Vagina (tissue), 2 donors: Measurements from ENCODE around the gene CLDN34.

Experiments
- POLR2A ChIP-seq, 2 donors: fragments of 450-650 bp; IDR thresholded peaks; one replicate each; pipeline ENCODE4 v1.6.1; 2017; ENCODE audit warnings: antibody characterized with exemption in 2 of 2, mild to moderate bottlenecking in 2 of 2, moderate library complexity in 2 of 2
- POLR2AphosphoS5 ChIP-seq, 2 donors: sonication (generic); formaldehyde crosslinking; IDR thresholded peaks; one replicate each; pipeline ENCODE4 v1.9.0; 2017; ENCODE audit warnings: antibody characterized with exemption in 2 of 2, mild to moderate bottlenecking in 2 of 2, low read depth in 1 of 2; ENCODE audit not compliant: insufficient read depth in 1 of 2
- TF ChIP-seq, protein P1 (sequence below), 3 experiments: fragments of 450-650 bp in 2 of 3; fragments of 200-600 bp in 1 of 3; sonication (generic) in 1 of 3; IDR thresholded peaks; one replicate each; pipeline ENCODE4 v1.5.1; 2017 to 2019; ENCODE audit warnings: antibody characterized with exemption in 3 of 3, mild to moderate bottlenecking in 2 of 3, moderate library complexity in 2 of 3

- TF ChIP-seq, protein P1, sequence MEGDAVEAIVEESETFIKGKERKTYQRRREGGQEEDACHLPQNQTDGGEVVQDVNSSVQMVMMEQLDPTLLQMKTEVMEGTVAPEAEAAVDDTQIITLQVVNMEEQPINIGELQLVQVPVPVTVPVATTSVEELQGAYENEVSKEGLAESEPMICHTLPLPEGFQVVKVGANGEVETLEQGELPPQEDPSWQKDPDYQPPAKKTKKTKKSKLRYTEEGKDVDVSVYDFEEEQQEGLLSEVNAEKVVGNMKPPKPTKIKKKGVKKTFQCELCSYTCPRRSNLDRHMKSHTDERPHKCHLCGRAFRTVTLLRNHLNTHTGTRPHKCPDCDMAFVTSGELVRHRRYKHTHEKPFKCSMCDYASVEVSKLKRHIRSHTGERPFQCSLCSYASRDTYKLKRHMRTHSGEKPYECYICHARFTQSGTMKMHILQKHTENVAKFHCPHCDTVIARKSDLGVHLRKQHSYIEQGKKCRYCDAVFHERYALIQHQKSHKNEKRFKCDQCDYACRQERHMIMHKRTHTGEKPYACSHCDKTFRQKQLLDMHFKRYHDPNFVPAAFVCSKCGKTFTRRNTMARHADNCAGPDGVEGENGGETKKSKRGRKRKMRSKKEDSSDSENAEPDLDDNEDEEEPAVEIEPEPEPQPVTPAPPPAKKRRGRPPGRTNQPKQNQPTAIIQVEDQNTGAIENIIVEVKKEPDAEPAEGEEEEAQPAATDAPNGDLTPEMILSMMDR (IDR thresholded peaks at IDR 0.05), result no peak
- TF ChIP-seq POLR2A (IDR thresholded peaks at IDR 0.05) (no peak), POLR2AphosphoS5 (IDR thresholded peaks at IDR 0.05; ENCODE audit: insufficient read depth in 1 of 2, low read depth in 1 of 2) (no peak)
Measured at GRCh38 chrX:9966775-9967408, at the start of gene CLDN34.
